Type B pancreatic cell (in vitro differentiated cells): ENCODE measurements around the gene RIMS1. TPM values are rescaled to one million over a fixed set of nuclear protein-coding genes. Genes with fewer than 3 reads are reported as not detected.
"Not testable (repeated sequence)": the region's sequence is repeated elsewhere in the genome, so short reads cannot be mapped to it uniquely, and the experiment has no call there.

Source experiments
- DNase-seq: peaks from one replicate; pipeline ENCODE4 v3.0.0; 2021; ENCODE audit warnings: mixed read lengths; ENCODE audit not compliant: unreplicated experiment; ENCODE audit errors: extremely low spot score
- H3K27ac Mint-ChIP-seq: 2 replicates; pipeline ENCODE4 v1.8.0; 2021; ENCODE audit warnings: mild to moderate bottlenecking, mixed read lengths
- H3K27me3 Mint-ChIP-seq: 2 replicates; pipeline ENCODE4 v1.8.0; 2021; ENCODE audit warnings: mixed read lengths
- H3K36me3 Mint-ChIP-seq: 2 replicates; pipeline ENCODE4 v1.8.0; 2021; ENCODE audit warnings: mixed read lengths
- H3K4me1 Mint-ChIP-seq: one replicate; pipeline ENCODE4 v1.8.0; 2021; ENCODE audit warnings: mixed read lengths; ENCODE audit not compliant: unreplicated experiment
- H3K4me3 Mint-ChIP-seq: 2 replicates; pipeline ENCODE4 v1.8.0; 2021; ENCODE audit warnings: mild to moderate bottlenecking, mixed read lengths
- H3K9me3 Mint-ChIP-seq: 2 replicates; pipeline ENCODE4 v1.8.0; 2021; ENCODE audit warnings: mixed read lengths
- CTCF ChIP-seq: fragments of 200-600 bp; sonication (generic); conservative IDR thresholded peaks from 2 replicates; pipeline ENCODE4 v1.5.0; 2021; ENCODE audit warnings: antibody characterized with exemption, mild to moderate bottlenecking
- total RNA-seq: library from RNA; stranded (reverse); gene quantifications from 2 replicates; pipeline ENCODE4 v1.2.1, GENCODE V29; 2021; ENCODE audit warnings: low replicate concordance

The RIMS1 gene
- total RNA-seq, 1 donor from 2014 or later: 5.9 TPM

- DNase-seq: no peak
- no peaks in the 10 kb centered on the region for H3K36me3 Mint-ChIP-seq
- H3K27me3 Mint-ChIP-seq: peaks cover 10% of the 10 kb centered on the region
- H3K9me3 Mint-ChIP-seq: peaks cover 5% of the 10 kb centered on the region
- no peak for TF ChIP-seq CTCF
- H3K4me1 Mint-ChIP-seq: no peaks in the 10 kb centered on the region
- H3K27ac Mint-ChIP-seq: no peak overlapping the region
- H3K4me3 Mint-ChIP-seq: no peak overlapping the region
Measured at GRCh38 chr6:72002415-72002814, 116.1 kb downstream of the RIMS1 start.

DNA sequence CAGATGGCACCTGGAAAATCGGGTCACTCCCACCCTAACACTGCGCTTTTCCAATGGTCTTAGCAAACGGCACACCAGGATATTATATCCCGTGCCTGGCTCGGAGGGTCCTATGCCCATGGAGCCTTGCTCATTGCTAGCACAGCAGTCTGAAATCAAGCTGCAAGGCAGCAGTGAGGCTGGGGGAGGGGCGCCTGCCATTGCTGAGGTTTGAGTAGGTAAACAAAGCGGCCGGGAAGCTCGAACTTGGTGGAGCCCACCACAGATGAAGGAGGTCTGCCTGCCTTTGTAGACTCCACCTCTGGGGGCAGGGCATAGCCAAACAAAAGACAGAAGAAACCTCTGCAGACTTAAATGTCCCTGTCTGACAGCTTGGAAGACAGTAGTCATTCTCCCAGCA is 120.2 kb downstream of the RIMS1 start:
- H3K4me3 Mint-ChIP-seq, H3K4me1 Mint-ChIP-seq, H3K27ac Mint-ChIP-seq, H3K9me3 Mint-ChIP-seq, H3K36me3 Mint-ChIP-seq, DNase-seq, H3K27me3 Mint-ChIP-seq: not testable (repeated sequence)

DNA sequence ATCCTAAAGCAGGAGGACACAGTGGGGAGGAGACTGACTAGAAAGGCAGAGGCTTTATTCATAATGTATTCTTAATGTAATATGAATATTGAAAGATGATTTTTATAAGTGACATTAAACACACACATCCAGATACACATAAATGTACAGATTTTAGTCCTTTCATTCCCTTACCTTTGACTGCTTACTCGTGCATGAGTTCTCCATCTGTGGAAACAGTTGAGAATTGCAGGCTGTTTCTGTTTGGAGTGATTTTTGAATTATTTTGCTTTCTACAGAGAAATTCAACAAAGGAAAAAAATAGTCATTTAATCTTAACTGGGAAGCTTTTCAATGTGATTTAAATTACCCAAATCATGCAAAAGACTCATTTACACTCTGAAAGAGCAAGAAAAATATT is 136.5 kb downstream of the RIMS1 start:
- no peak overlapping the region for H3K27ac Mint-ChIP-seq
- TF ChIP-seq CTCF: no peak
- no peak overlapping the region for H3K4me3 Mint-ChIP-seq
- H3K4me1 Mint-ChIP-seq: no peaks in the 10 kb centered on the region
- no peak for DNase-seq
- no peaks in the 10 kb centered on the region for H3K27me3 Mint-ChIP-seq
- no peaks in the 10 kb centered on the region for H3K36me3 Mint-ChIP-seq
- H3K9me3 Mint-ChIP-seq: no peaks in the 10 kb centered on the region

GRCh38 chr6:72031471-72031870 is 145.1 kb downstream of the RIMS1 start:
- H3K27me3 Mint-ChIP-seq: no peaks in the 10 kb centered on the region
- DNase-seq: no peak
- no peak overlapping the region for H3K4me3 Mint-ChIP-seq
- no peaks in the 10 kb centered on the region for H3K9me3 Mint-ChIP-seq
- no peak for TF ChIP-seq CTCF
- H3K4me1 Mint-ChIP-seq: no peaks in the 10 kb centered on the region
- no peaks in the 10 kb centered on the region for H3K36me3 Mint-ChIP-seq
- no peak overlapping the region for H3K27ac Mint-ChIP-seq

DNA sequence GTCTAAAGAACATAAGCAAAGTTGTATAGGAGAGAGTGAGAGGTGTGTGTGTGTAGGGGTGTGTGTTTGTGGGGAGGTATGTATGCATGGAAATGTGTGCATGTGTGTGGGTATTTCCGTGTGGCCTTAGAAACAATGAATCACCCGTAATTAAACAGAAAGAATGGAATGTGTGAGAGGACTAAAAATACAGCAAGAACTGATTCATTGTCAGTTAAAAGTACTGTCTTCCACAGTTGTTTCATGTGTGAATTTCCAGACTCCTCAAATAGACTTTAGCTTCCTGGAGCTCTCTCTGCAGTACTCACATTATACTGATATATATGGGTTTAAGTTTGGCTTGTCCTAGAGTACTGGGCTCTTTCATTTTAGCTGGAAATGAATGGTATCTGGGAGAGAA is 145.7 kb downstream of the RIMS1 start:
- Mint-ChIP-seq H3K27me3 (no peaks in the 10 kb centered on the region), H3K36me3 (no peaks in the 10 kb centered on the region), H3K4me3 (no peak overlapping the region), H3K9me3 (no peaks in the 10 kb centered on the region), H3K27ac (no peak overlapping the region), H3K4me1 (no peaks in the 10 kb centered on the region)
- no peak for TF ChIP-seq CTCF
- DNase-seq: no peak

DNA sequence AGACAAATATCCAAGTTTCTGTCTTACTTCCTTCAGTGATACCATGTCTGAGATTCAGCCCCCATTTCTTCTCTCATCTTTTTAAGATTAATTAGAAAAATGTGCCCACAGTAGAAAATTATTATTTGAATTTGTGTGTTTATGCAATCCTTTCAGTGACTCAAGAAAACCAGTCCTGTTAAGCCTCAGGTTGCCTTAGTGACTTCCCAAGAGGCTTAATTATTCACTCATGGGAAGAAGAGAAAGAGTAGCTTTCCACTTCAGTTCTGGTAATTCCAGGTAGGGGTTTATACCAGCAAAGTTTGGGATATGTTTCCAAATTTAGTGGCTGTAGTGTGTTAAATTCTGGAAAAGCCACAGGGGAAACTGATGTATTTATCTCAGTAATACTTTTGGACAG is 149.1 kb downstream of the RIMS1 start:
- no peaks in the 10 kb centered on the region for H3K4me1 Mint-ChIP-seq
- no peaks in the 10 kb centered on the region for H3K36me3 Mint-ChIP-seq
- no peak overlapping the region for H3K4me3 Mint-ChIP-seq
- no peak for TF ChIP-seq CTCF
- H3K9me3 Mint-ChIP-seq: no peaks in the 10 kb centered on the region
- no peak overlapping the region for H3K27ac Mint-ChIP-seq
- no peaks in the 10 kb centered on the region for H3K27me3 Mint-ChIP-seq
- no peak for DNase-seq
